ENCODE measurements around the gene RGL1.

RGL1 gene

DNA sequence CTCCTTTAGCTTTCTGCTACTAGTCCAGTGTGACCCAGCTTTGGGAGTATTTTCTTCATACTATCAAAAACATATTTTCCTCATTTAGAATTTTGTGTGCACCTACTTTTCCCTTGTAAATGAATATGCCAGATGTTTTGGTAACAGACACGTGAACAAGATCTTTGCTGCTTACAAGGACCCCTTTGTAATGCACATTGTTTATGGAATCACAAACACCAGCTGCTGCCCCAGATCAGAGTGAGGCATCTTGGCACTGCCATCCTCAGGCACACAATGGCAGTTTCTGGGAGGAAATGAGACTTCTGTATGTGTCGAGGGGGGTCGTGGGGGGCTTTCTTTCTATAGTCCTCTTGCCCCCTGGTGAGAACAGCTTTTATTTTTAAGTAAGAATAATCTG, 115.7 kb downstream of the RGL1 start:
- DNase-seq, result no peak

DNA sequence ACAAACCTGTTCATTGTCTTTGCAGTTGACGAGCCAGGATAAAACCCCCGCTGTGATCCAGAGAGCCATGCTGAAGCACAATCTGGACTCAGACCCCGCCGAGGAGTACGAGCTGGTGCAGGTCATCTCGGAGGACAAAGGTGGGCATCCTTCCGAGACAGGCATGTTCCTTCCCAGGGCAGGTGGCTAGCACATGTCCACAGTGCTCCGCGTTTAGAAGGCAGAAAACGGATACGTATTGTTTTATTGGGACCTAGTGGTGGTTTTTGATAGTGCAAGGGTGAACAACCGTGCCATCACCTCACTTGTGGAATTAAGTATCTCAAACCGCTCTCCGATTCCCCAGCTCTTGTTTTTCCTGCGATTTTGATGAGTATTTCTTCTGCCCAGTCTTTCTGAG, 117.3 kb downstream of the RGL1 start:
- DNase-seq, result no peak

DNA sequence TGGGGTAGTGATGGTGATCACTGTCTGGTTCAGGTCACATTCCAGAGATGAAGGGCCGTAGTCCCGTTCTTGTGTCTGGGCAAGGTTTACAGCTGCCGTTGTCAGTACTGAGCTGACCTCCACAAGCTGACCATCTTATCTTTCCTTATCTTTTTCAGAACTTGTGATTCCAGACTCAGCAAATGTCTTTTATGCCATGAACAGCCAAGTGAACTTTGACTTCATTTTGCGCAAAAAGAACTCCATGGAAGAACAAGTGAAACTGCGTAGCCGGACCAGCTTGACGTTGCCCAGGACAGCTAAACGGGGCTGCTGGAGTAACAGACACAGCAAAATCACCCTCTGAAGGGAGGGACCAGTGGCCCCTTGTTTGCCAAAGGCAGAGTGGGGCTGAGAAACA, 121.0 kb downstream of the RGL1 start:
- no peak for DNase-seq

DNA sequence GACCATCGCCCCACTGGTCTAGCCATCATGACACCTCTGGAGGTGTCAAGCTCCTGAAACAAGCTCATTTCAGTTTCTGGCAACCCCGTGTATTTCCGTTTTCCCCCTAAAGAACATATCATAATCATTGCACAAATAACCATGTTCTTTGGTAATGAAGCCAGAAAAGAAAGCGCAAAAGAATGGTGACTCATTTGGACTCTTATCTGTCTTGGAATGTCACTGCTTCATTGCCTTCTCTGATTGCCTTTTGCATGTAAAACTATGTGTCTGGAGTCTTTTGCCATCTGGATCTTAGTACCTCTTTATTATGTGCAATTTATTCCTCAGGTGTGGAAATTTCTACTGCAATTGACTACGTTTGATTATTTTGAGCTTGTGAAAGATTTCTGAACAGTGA, 122.1 kb downstream of the RGL1 start:
- no peak for DNase-seq

DNA sequence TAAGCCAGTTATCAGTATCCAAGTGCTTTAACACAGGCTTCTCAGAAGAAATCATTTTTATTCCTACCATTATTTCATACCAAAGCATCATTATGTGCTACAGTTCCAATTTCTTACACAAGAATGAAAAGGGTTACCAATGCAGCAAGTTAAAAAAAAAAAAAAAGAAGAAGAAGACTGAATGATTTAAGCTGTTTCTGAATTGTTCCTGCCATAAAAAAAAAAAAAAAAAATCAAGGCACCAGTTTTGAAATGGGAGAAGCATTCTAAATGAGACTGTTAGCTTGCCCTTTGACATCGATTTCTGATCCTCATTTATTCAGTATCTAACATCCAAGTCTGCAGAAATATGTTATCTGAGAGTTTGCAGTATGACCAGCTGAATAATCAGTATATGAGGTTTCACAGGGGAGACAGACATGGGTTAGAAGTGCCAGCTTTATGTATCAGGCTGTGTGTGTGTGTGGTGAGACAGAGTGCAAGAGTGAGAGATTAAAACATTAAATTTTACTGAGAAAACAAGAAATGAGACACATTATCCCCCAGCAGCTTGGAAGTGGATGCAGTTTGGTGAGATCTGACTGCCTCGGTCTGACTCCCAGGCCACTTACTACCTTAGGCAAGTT, 126.8 kb downstream of the RGL1 start:
- no peak for DNase-seq

DNA sequence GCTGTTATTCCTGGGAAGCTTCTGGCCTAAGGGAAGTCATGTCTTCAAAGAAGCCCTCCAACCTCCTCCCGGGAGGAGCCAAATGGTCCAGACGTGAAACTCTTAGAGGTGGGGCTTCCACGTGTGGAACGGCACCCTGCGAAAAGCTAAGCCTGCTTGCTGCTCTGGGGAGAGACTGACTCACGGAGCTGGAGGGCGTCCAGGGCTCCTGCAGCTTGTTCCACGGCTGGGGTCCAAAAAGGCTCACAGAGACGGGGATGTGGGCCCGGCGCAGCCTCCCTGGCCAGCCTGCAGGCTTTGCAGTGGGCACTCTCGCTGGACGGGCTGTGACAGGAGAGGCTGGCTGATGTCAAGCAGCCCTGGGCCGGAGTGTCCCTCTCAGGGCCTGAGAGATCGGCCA, 127.5 kb downstream of the RGL1 start:
- no peak for DNase-seq

DNA sequence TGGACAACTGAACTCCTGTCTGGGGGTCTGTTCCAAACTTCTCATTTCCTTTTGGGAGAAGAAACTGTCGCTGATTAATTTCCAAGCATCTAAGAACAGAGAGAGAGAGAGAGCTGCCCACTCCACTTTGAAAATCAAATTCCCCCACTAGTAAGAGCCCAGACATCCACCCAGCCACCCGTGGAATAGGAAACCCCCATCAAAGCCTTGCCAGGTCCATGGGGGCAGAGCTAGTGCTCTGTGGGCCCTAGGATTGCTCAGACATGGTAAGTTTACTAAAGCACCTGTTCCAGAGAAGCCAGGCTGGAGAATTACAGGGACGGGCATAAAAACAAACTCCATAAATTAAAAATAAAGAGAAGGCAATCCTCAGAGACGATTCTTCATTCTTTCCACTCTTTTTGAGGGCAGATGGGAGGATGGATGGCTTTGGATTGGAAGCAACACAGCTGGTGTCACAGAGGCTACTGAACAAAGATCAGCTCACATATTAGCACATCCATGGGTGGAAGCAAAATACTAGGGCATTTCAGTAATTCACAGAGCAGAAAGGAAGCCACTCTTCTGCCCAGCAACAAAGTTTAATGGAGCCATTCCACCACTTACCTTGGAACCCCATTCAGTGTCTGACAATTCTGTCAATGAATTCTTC, 128.7 kb downstream of the RGL1 start:
- no peak for DNase-seq

DNA sequence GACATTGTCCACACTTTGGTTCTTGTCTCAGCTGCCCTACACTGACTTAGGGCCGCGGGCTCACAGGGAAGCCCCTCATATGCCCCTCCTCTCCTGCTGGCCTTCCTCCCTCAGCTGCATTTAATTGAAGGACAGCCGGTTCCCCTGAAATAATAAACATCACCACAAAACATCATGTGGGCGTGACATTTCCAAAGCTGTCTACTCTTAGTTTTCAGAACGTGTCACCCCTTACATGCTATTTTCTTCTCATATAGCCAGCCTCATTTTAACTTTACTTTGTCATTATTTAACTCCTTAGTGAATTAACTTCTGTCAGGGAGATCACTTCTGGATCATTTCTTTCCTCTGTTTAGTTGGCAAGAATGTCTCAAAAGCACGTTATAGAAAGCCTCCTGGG, 129.4 kb downstream of the RGL1 start:
- no peak for DNase-seq

DNA sequence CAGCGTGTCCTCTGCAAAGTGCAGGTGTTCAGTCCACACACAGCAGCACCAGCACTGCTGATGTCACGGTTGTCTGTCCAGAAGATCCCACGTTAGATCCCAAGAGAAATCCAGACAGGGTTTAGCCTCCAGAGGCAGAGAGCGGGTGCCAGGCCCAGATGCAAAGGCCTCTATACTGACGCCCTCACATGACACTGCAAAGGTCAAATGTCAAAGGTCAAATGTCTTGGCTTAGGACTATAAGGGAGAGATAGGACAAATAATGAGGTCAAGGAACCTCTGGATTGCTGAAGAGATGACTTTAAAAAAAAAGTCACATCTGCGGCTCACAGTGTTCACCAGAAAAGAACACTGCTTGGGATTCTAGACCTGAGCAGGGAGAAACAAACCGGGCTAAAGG, 131.1 kb downstream of the RGL1 start:
- no peak for DNase-seq

DNA sequence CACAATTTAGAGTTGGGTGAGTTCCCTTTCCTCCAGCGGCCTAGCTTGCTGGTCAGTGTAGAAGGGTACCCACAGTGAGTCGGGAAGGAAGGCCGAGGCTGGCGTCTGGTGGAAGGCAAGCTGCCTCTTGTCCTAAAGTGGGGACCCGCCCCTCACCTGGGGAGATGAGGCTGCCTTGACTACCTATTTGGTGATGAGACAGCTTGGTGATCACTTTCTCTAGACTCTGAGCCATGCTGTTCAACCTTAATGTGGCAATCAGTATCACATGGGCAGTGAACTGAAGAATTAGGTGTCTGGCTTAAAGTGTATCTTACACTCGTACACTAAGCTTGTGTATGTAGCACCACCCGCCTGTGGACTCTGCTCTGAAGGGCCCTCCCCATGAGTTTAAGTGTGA, 131.9 kb downstream of the RGL1 start:
- DNase-seq, result no peak

DNA sequence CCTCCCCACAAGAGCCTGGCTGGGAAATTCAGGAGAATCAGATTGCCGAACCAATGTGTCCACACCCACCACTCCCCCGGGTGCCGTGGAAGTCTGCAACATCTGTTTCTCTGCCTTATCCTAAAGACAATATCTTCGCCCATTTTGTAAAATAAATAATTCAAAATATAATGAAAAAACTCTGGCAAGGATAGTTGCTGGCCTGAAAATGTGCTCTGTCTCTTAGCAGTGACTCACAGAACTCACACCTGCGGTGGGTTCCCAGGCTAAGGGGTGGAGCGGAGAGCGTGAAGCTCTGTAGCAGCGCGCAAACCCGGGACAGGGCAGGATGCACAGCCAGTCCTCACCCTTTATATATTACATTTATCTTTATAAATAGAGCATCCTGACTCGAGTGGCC, 132.7 kb downstream of the RGL1 start:
- no peak for DNase-seq

DNA sequence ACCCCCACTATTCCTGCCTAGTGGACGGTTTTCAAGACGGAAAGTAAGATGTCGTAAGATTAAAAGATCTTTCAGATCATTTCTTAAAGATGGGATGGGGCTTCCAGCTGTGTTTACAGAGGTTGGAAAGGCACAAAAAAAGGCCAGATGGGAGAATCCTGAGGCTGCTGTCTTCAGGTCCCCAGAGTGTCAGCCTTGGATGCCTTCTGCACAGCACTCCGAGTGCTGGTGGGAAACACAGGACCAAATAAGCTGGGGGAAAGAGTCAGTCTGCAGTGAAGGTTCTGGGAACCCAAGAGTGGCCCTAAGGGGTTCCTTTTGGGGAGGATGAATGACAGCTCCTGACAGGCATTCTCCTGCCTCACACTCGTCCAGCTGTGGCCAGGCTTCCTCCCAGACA, 136.1 kb downstream of the RGL1 start:
- DNase-seq, result no peak

DNA sequence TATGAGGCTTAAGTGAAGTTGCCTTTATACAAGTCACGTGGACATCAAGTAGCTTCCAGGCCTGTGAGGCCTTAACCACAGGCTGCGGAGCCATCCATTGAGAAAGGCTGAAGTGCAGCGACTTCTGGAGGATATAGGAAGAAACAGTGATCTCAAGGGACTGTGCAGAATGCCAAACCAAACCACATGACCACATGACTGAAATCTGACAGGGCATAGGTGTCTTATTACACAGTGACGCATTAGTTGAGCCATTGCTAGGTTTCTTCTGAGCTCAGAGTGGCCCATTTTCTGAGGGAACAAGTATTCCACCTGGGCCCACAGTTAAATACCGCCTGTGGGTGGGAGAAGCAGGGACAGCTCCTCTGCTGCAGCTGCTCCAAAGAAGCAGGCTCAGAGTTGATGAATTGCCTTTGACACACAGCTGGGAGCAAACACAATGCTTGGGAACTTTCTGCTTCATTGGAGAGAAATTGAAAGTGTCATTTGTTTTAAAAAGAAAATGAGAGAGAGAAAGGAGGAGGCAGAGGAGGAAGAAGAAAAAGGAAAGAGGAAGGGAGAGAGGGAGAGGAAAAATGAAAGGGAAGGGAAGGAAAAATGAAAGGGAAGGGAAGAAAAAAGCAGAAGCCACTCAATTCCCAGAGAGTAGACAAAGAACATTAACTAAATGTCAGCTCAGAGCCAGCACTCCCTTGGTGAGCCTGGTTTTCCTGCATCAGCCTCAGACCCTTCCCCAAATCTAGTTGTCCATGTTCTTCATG, 138.2 kb downstream of the RGL1 start:
- DNase-seq, result peak; percentile 97

DNA sequence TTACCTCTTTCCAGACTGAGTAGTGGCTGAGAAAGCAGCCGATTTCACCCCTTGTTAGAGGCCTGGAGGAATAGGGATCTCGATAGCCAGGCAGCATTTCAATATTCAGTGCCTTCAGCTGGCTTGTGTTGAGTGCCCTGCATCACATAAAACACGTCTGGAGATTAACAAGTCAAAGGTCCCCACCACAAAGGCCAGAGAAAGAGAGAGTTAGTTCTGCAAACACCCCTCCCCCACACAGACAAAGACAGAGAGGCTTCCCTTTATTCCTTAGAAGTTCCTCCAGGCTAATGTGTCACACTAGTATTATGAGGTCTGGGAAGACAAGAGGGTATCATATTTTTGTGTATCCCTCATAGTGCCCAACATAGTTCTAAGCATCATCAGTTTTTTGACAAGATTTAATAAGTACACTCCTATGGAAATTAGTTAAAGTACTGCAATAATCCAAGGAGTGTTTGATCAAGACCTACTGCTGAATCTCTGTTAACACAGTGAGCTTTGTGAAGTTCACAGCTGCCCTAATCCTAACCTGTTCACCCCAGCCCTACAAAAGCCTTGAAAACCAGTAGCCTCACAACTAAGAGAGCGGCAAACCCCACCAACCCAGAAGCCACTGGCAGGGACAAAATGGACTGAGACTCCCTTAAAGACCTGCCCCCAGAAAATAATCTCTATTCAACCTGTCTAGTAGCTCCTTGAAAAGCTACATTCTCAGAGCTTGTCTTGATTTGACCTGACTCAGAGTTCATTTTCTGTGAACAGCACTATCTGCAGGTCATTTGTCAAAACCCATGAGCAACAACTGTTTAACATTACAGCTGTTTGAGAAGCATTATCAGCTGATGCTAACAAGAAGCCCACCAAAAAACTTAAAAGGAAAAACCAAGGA, 140.8 kb downstream of the RGL1 start:
- no peak for DNase-seq

DNA sequence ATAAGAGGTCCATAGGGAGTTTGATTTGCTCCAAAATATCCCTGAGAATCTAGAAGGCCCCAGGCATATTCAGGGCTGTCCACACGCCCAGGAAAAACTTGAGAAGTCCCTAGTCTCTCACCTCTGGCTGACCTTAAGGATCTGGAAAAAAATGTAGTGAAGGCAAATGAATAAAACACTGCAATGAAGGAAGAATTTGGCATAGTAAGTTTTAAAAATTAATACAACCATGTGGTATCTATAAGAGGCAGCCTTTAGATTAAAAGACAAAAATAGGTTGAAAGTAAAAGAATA, 141.3 kb downstream of the RGL1 start:
- no peak for DNase-seq

DNA sequence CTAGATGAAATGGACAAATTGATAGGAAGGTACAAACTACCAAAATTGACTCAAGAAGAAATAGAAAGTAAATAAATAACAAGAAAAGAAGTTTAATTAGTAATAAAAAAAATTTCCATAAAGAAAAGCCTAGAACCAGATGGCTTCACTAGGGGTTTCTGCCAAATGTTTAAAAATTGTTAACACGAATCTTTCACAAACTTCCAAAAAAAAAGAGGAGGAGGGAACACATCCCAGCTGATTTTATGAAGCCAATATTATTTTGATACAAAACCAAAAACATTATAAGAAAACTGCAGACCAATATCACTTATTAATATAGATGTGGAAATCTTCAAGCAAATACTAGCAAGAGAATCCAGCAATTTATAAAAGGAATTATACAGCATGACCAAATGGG, 143.1 kb downstream of the RGL1 start:
- DNase-seq, result no peak

DNA sequence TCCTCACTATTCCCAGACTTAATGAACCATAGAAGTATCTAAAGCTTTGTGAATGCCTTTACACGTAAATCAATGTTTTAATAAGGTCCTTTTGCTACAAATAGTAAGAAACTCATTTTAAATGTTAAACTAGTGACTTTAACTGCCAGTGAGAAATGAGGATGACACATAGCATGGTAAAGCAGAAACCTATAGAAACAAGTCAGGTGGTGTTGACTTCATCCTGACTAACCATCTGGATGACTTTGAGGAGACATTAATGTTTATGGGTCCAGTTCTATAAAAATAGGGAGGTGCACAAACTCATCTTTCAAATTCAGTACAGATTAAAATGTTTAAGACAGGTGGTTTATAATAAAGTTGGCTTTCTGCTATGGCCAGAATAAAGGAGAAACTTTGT, 147.2 kb downstream of the RGL1 start:
- no peak for DNase-seq

DNA sequence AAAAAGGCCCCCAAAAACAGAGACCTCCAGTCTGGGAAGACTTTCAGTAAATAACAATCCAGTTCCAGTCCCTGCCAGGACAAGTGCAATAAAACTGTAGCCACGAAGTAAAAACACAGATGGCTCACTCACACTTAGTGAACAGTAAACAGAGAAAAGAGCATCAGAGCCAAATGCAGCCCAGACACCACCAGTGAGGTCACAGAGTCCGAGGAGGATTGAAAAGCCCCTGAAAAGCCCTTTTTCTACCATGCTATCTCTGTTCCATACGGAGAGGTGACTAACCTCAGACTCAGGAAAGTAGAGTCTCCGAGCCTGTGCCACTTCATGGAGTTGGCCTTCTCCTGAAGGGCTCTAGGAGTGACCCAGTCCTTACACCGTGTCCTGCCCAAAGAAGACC, 148.1 kb downstream of the RGL1 start:
- no peak for DNase-seq

DNA sequence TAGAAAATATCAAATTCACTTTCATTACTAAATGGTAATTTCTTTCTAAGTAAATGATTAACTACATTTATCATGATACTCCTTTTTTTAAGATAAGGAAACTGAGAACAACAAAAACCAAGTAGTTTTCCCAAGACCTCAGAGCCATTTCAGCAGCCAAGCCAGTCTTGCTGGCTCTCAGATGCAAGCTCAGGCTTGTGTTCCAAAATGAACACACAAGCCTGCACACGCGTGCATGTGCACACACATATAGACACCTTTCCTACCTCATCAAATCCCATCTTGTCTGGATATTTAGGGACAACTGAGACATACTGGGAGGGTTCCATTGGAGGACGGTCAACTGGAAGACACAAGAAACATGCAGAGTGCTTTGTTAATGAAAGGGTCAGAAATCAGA, 149.6 kb downstream of the RGL1 start:
- no peak for DNase-seq

DNA sequence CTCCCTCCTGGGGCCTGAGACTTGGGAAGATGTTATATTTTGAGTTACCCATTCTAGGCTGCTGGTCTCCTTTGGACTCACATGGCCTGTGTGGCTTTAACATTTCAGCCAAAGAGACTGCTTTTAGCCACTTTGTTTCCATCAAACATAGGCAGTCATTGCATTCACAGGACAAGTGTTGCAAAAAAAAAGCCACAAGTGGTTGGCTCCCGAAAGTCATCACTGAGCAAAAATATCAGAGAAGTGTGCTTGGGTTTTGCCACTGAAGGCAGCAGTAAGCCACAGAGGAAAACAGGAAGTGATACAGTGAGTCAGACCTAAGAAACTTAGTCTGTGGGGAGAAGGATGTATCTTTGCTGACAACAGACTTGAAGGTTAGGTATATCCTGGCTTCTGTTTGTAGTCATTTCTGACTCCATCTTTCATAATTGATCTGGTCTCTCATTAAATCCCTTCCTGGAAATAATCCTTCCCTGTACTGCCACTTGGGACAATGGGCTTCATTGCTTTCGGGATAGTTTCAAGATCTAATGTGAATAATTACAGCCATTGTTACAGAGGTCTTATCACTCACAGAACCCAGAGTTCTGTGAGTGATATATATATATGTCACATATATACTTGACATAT, 151.8 kb downstream of the RGL1 start:
- no peak for DNase-seq

DNA sequence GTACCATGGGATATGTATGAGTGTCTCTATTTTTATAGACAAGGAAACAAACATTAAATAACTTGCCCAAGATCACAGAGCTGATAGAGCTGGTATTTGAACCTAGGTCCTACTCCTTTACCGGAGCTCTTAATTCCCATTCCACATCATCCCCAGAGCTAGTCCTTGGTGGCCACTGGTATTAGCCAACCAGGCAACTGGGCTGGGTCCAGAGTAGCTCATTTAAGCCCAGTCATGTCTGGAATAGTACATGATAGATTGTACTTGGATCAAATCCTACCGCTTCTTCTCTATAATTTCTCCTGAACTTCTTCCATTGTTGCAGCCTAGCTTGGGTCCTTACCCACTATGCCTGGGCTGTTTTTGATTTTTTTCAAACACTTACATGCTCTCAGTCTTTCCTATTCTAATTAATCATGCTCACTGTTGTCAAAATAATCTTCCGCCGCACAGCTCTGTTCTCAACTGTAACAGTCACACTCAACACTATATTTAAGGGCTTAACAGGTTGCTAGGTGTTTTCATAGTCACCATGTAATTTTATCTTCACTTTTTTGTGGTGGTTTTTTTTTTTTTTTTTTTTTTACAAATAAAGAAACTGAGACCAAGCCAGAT, 152.4 kb downstream of the RGL1 start:
- no peak for DNase-seq

DNA sequence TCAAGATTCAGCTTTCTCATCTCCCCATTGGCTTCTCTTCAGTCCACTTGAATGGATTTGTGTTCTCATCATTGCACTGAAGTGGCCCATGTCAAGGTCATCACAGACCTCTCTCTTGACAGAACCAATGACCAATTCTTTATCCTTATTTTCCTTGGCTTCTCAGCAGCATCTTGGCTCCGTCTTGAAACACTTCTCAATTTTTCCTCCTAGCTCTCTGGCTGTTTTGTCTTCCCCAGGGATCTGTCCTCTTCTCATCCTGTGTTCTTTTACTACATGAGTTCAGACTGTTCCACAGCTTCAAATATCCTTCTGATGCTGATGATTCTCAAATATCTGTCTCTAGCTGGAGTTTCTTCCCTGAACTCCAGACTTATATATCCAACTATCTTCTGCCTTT, 154.0 kb downstream of the RGL1 start:
- DNase-seq, result no peak

DNA sequence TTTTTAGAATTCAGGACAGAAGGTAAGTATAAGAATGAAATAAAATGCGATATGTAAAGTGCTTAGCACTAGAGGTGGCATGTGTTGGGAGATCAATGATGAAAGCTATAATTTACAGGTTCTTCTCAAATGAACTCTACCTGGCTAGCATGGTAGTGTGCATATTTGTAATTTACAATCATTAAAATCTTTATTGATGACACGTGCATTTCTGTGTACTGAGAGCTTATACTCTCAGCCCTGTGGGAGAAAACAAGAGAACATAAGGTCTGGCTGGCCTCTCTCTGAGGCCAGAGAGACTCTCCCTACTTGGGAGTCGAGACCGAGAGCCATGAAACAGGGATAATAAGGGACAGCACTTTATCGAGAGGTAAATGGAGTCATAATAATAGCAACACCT, 156.2 kb downstream of the RGL1 start:
- no peak for DNase-seq

All from NCI-H2107 (cell line).